ENCODE measurements around the gene ISOC2.
"Not testable (repeated sequence)": the region's sequence is repeated elsewhere in the genome, so short reads cannot be mapped to it uniquely, and the experiment has no call there.

The ISOC2 gene

DNA sequence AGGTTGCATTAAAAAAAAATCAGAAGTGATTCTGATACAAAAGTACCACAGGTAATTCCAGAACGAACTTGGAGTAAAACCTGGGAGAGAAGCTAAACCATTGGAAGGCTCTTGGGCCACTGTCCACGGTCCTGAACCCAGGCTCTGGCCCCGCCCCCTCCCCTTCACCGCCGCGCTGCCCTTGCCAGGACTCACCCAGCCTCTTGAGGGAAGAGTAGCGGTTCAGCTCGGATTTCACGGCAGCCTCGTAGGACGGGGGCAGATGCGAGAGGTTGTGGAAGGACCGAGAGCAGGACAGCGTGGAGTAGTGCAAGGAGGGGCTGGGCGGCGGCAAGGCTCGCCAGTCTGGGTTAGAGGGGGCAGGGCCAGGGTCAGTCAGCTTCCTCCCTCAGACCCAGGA is 24.0 kb downstream of the ISOC2 start:
- DNase-seq = peak; percentile 94

DNA sequence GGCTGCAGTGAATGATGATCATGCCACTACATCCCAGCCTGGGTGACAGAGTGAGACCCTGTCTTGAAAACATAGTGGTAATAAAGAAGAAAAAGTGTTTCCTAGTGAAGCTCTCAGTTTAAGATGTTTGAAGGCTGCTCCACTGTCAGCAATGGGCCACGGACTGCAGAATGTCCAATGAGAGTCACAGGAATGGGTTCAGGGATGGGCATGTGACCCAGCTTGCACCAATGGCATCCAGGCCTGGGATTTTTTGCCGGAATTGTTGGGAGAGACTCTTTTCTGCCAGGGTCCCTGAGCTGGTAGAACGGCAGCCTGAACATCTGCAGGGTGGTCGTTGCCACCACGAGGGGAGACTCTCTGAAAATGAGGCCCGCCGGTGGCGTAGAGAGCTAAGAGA is 24.6 kb downstream of the ISOC2 start:
- DNase-seq = no peak

DNA sequence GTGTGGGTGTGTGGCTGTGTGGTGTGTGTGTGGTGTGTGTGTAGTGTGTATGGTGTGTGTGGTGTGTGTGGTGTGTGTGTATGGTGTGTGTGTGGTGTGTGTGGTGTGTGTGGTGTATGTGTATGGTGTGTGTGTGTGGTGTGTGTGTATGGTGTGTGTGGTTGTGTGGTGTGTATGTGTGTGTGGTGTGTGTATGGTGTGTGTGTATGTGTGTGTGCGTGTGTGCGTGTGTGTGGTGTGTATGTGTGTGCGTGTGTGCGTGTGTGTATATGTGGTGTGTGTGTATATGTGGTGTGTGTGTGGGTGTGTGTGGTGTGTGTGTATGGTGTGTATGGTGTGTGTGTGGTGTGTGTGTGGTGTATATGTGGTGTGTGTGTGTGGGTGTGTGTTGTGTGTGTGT is 26.4 kb downstream of the ISOC2 start:
- no peak for DNase-seq

DNA sequence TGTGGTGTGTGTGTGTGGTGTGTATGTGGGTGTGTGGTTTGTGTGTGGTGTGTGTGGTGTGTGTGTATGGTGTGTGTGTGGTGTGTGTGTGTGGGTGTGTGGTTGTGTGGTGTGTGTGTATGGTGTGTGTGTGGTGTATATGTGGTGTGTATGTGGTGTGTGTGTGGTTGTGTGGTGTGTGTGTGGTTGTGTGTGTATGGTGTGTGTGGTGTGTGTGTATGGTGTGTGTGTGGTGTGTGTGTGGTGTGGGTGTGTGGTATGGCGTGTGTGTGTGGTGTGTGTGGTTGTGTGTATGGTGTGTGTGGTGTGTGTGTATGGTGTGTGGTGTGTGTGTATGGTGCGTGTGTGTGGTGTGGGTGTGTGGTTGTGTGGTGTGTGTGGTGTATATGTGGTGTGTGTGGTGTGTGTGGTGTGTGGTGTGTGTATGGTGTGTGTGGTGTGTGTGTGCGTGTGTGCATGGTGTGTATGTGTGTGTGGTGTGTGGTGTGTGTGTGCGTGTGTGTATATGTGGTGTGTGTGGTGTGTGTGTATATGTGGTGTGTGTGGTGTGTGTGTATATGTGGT is 27.0 kb downstream of the ISOC2 start:
- DNase-seq = no peak

DNA sequence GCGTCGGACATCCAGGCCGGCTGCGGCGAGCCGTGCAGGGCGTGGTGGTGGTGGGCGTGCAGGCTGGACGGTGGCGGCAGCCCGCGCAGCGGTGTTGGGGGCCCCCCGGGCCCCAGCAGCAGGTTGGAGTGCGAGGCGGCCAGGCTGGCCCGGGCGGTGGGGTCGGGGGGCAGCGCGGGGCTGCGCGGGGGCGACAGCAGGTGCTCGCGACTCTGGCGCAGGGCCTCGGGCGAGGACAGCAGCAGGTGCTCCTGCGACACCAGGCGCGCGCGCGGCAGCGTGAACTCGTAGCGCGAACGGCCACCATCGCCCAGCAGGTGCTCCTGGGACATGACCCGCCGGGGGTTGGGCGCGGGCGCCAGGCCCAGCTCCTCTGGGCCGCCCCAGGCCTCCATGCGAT is 28.1 kb downstream of the ISOC2 start:
- DNase-seq = no peak

DNA sequence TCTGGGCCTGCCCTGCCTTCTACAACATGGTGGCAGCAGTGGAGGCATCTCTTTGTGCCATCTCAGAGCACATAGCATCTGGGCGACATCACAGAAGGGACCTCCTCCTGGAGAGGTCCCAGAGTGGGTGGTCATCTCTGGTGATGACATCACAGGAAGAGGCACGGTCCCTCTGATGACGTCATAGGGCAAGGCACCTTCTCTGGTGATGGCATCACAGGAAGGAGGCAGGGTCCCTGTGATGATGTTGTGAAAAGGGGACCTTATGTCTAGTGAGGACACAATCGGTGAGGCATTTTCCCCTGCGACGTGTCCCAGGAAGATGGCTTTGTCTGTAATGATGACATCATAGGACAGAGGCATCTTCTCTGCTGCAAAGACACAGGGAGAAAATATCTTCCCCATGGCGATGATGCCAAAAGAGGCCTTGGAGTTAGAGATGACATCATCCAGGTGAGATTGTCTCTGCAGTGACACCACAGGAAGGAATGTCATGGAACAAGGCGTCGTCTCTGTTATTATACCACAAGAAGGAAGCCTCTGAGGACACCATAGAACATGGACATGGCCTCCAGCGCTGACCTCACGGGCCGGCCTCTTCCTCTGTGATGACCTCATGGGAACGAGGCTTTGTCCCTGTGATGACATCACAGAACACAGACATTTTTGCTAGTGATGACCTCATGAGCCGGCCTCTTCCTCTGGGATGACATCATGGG is 29.0 kb downstream of the ISOC2 start:
- DNase-seq = no peak

DNA sequence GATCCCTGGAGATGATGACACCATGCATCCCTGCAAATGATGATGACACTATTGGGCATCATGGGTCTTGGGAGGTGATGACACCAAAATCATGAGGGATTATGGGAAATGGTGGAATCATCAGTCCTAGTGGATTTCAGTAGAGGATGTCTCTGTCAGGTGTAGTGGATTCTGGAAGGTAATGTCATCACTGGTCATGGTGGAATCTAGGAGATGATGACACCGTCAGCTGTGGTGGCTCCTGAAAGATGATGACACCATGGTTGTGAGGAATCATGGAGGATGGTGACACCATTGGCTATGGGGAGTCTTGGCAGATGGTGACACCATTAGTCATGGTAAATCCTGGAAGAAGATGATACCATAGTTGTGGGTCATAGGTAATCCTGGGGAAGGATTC is 30.3 kb downstream of the ISOC2 start:
- no peak for DNase-seq

DNA sequence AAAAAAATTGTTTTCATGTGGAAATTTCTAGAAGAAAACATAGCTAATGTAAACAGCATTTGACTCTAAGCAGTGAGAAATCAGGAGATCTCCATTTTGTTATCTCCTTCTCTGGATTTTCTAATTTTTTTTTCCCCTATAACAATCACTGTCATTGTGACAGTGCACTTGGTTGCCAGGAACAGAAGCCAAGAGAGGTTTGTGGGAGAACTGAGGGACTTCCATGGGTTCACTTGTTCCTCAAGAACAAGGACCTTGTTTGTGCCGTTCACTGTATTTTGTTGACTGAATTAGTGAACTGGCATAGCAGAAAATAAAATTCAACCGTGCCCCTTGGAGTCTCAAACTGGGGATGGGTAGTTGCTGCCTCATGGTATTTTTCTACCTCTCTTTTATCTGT is 35.4 kb downstream of the ISOC2 start:
- no peak for DNase-seq

DNA sequence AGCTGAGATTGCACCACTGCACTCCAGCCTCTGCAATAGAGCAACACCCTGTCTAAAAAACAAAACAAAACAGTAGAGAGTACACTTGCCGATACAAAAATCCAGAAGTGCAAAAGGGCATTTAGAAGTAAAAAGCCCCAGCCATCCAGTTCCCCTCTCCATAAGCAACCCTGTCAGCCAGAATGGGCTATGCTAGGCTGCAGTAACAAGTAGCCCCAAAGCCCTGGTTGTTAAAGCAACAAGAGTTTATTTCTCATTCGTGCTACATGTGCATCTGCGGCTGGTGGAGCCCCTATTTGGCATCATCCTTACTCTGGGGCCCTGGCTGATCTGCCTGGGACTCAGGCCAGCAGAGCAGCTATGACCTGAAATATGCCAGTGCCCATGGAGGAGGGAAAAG is 36.9 kb downstream of the ISOC2 start:
- no peak for DNase-seq

DNA sequence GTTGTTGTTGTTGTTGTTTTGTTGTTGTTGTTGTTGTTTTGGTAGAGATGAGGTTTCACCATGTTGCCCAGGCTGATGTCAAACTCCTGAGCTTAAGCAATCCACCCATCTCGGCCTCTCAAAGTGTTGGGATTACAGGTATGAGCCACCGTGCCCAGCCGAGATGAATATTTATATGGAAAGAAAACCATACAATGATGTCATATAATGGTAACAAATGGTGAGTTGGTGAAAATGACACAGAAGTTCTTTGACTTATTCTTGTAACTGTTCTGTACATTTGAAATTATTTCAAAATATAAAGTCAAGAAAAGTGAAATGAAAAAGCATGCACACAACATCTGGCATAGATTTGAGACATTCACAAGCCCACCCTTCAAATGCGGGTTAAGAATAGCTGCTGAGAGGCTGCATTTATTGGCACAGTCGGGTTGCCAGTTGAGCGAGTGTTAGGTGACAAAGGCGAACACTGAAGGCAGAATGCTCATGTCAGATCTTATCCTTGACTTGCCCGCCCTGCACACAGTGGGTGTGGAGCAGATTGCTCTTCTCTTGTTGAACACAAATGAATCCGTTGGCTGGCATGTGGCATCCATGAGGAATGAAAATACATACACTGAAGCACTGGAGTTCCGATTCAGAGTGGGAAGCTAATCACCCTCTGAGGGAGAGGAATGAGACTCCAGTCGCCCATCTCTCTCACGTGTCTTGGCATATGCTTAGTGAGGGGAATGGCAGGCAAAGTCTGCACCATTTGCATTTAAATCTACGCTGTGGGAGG is 38.0 kb downstream of the ISOC2 start:
- DNase-seq = no peak

DNA sequence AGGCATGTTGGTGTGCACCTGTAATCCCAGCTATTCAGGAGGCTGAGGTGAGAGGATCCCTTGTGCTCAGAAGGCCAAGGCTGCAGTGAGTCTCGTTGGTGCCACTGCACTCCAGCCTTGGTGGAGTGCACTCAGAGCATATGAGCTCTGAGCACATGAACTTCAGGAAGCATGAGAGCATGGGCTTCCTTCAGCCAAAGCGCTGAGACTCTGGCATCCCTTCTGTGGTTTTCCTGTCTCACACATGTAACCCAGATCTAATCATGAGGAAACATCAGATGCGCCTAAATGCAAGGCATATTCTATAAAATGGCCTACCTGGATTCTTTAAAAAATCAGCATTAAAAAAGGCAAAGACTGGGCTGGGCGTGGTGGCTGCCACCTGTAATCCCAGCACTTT is 40.2 kb downstream of the ISOC2 start:
- not testable (repeated sequence) for DNase-seq

DNA sequence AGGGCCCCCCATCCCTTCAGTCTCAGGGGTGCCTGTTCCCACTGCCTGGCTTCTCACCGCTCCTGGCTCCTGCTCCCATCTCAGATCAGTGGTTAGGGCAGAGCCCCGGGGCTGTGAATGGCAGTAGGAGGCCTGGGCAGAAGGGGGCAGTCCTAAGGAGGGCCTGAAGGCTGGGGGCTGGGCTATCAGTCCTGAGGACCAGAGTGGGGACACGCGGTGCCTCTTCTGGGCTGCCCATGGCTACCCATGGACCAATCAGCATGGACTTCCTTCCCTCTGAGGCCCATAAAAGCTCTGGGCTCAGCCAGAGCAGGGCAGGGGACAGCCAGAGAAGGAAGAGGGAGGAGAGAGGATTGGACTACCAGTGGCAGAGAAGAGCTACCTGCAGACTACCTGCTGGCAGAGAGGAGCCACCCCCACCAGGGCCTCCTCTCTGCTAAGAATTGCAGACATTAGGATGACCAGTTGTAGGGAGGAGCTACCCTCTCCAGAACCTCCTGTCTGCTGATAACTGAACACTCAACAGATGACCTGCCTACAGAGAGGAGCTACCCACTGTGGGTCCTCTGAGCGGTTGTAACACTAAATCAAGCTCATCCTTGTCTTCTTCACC is 41.7 kb downstream of the ISOC2 start:
- DNase-seq = no peak

DNA sequence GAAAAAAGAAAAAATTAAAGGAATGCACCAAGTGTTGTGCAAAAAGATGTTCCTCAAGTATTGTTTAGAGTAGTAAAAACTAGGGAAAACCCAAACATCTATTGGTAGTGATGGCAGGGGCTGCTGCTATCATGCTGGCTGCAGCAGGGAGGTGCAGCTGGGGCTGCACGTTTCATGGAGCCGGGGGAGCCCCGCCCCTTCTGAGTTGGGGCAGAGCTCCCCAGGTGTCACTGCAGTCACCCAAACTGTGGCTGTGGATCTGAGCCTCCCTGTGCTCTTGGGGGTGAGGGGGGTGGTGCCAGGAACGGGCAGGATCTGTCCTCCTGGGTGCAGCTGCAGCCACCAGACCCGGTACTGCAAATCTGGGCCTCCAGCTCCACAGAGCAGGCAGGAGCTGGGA is 42.3 kb downstream of the ISOC2 start:
- no peak for DNase-seq

DNA sequence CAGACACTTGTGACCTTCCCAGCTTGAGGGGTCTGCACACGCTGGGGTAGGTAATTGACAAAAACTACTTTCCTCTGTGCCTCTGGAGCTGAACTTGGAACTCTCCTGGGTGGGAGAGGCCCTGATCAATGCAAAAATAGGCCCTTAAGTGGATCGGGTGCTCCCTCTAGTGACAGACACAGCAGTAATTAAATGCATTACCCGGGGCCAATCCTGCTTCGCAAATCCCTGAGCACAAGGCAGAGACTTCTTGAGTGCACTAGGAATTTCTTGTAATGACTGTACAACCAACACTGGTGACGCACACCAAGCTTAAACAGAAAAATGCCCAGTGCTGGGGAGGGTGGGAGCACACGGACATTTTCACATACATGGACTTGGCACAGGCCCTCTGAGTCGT is 43.3 kb downstream of the ISOC2 start:
- peak; percentile 88 for DNase-seq

DNA sequence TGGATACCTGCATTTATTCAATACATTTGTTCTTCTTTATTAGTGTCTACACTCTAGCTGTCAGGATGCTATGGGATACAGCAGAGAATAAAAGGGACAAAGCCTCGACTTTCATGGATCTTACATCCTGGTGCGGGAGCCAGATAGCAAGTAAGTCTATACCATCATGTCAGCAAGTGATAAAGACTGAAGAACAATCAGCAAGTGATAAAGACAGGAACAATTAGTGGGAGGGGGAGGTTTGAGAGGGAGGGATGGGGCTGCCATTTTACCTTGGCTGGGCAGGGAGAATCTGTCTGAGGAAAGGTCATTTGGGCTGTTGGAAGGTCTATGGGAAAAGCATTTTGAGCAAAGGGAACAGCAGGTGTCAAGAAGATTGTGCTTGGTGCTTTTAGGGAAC is 51.3 kb downstream of the ISOC2 start:
- no peak for DNase-seq

DNA sequence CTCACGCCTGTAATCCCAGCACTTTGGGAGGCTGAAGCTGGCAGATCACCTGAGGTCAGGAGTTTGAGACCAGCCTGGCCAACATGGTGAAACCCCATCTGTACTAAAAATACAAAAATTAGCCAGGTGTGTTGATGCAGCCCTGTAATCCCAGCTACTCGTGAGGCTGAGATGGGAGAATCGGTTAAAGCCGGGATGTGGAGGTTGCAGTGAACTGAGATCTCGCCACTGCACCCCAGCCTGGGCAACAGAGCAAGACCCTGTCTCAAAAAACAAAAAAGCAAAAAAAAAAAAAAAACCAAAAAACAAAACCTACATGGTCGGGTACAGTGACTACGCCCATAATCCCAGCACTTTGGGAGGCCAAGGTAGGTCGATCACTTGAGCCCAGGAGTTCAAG is 52.3 kb downstream of the ISOC2 start:
- not testable (repeated sequence) for DNase-seq

DNA sequence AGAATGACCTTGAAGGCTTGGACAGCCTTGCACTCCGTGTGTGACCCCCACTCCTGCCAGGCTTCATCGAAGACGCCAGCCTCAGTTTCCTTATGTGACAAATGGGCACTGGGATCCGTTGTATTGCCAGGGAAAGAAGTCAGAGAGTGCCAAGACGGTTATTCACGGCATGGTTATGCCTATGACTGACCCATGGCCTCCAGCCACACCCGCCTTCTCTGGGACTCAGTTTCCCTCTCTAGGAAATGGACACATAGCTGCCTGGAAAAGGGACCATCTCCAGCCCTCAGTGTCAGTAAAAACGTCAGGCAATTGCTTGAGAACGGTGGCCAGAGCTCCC is 52.9 kb downstream of the ISOC2 start:
- no peak for DNase-seq

DNA sequence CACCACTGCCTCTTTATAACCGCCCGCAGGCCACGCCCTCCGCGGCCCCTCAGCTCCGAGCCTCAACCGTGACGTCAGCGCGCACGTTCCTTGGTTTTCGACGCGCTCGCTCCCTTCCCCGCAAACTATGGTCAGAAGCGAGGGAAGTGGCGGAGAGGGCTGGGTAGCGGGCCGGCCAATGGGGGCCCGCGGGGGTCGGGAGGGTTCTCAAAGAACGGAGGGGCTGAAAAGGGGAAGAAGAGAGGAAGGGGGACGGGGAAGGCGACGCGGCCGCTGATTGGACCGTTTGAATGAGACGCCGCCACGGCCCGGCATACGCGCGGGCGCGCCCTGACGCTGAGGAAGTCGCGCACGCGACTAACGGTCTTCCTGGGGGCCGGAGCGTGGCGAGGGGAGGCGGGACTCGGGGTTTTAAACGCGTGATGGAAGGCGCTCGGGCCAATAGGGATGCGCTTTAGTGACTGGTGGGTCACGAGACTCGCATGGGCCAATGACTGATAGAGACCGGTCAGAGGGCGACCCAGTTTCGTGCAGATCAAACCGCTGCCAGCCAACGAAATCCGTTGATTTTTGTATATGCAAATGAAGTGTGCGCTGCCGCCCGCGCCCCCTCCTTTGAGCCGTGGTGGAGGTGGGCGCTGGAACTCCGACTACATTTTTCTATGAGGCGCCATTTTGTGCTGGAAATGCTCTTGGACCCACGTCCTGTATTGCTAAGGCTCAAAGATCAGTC is 53.5 kb downstream of the ISOC2 start:
- DNase-seq = peak; percentile 98

DNA sequence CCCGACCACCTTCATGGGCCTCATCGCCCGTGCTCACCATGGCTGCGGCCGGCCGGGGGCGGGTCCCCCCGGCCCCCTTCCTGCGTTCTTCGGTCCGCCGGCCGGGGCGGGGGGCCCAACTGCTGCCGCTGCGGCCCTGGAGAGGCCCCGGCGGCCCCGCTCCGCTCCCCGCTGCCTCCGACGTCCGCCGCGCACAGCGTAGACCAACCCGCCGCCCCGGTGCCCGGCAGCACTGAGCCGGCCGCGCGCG is 54.0 kb downstream of the ISOC2 start, which contains the start of gene UBE2S:
TSS of gene UBE2S (minus strand) at position 239 of the 250 bp plus-strand sequence. CDS start at position 40, 199 bp downstream.
- DNase-seq = not testable (repeated sequence)

DNA sequence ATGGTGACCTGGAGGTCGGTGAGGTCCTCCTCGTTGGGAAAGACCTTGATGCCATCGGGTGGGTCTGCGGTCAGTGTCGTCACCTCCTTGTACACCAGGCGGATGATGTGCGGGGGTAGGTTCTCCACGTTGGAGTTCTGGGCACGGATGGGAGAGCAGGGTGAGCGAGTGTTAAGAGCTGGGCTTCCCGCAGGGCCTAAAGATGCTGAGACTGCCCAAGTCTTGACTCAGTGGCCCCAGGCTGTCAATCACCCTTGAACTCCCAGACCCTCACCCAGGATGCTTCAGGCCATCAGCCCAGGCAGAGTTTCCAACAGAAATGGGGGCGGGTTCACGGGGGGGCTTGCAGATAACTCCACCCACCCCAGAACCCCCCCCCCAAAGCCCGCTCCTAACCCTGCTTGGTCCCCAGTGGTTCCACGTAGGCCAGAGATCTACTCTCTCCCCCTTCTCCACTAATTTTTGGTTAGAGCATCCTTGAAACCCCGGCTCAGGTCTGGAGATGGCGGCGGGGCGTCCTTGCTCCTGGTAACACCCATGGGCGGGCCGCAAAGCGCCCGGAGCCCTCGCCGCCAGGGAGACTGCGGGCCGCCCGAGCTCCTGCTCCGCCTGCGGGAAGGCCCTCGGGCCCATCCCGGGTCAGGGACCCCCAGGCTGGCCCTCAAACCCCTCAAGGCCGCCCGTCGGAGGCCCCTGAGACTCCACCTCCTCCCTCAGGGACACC is 54.5 kb downstream of the ISOC2 start:
- DNase-seq = no peak

DNA sequence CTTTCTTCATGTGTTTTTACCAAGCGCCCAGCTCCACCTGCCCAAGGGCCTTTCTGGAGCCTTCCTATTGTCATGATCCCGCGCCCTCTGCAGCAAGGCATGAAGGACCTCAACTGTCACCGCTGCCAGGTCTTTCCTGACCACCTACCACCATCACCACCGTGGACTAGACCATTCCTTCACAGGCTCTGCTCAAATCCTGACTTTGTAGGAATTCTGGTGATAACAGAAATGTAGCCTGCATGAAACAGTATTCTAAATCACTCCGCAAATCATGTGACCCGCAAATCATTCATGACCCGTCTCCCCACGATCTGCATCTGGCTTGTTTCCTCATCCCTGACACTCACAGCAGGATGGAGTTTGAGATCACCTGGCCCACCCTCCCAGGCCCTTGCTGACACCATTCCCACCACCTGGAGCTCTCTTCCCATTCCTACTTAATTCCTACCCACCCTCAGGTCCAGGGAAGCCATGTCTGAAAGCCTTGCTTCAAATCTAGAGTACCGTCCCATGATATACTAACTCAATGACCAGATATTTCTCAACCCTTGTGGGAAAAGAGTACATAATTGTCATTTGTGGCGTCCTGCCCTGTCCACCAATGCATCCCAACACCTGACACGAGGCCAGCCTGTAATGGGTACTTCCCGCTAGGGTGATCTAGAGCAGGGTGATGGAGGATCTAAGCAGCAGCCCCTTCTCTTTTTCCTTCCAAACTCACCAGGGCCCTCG is 55.2 kb downstream of the ISOC2 start:
- DNase-seq = no peak

DNA sequence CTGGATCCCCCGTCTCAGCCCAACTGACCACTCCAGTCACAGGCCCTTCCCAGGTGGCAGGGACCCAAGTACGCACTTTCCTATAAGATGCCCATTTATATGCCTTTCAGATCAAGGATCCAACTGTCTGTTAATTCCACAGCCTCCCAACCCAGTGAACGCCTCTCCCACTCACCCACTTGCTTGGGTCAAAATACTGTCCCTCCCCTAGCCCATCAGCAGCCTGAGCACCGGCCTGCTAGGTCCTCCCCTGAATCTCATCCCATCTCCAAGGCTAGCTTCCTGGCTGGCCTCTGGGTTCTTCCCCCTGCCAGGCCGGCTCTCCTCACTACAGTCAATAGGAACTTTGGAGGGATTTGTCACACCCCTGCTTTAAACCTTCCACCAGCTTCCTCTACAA is 55.8 kb downstream of the ISOC2 start:
- no peak for DNase-seq
